Measurements from ENCODE around the gene CCDC57.
A peak's percentile ranks its signal among the peaks of the same experiment; 100 is the strongest.

Gene CCDC57

DNA sequence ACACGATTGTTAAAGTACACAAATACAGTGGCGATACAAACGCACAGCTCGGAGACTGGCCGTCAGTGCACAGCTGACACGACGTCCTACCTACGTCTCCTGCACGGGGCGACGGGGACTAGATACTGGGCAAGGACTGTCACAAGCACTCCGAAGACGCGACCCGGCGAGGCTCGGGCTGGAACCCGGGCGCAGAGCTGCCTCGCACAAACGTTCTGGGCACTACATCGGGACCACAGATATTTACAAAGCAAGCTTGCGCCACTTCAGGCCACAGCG, 30.0 kb upstream of the CCDC57 start:
- H3K9me3 Mint-ChIP-seq = no peaks in the 10 kb centered on the region
- peaks cover 49% of the 10 kb centered on the region for H3K4me1 Mint-ChIP-seq
- CTCF ChIA-PET = interaction anchor here (0.7 to 1.1 kb wide), 4 partner anchors 11 to 106 kb away, joined by 3 read pairs; no protein-coding TSS in a partner anchor
- H3K27me3 Mint-ChIP-seq = no peaks in the 10 kb centered on the region
- no peak for DNase-seq
- H3K36me3 Mint-ChIP-seq = peaks cover 46% of the 10 kb centered on the region
- H3K27ac Mint-ChIP-seq = peak overlapping the region; percentile 4
- H3K4me3 Mint-ChIP-seq = no peak overlapping the region

DNA sequence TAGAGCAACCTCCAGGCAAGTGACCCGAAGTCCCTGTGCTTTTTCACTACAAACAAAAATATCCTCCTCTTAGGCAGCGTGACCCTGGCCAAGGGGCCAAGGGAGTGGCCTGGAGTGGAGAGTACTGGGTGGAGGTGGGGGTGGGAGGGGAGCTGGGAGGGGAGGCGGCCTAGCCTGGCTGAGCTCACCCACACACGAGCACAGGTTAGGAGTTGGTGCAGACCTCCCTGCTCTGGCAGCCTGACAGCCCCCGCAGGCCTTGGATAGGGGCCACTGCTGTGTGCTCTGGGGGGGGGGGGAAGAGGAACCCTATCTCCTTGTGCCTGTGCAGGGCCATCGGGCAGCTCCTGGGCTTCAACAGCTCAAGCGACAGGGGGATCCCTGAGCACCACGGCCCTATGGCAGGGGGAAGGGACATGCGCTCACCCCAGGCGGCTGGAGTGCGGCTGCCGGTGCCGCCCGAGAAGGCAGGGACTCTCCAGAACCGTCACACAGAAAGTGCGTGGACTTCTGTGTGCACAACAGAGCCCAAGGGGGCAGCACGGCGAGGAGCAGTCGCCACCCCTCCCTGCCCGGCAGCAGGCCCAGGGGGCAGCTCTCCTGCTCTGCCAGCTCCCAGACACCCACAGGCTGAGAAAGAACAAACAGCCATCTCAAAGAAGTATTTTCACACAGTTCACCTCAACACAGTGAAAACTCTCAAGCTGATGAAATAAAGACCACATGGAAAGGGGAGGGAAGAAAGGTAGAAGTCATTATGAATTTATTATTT, 29.5 kb upstream of the CCDC57 start:
- H3K36me3 Mint-ChIP-seq = peaks cover 45% of the 10 kb centered on the region
- H3K27me3 Mint-ChIP-seq = no peaks in the 10 kb centered on the region
- peak overlapping the region; percentile 68 for H3K27ac Mint-ChIP-seq
- no peaks in the 10 kb centered on the region for H3K9me3 Mint-ChIP-seq
- H3K4me3 Mint-ChIP-seq = no peak overlapping the region
- CTCF ChIA-PET = interaction anchor here (0.7 to 1.1 kb wide), 4 partner anchors 10 to 106 kb away, joined by 3 read pairs; no protein-coding TSS in a partner anchor
- DNase-seq = no peak
- H3K4me1 Mint-ChIP-seq = peaks cover 50% of the 10 kb centered on the region

GRCh38 chr17:82241183-82241925, 28.7 kb upstream of the CCDC57 start:
- Mint-ChIP-seq H3K36me3 (peaks cover 42% of the 10 kb centered on the region), H3K4me3 (no peak overlapping the region)

GRCh38 chr17:82240506-82241182, 28.0 kb upstream of the CCDC57 start:
- no peak overlapping the region for H3K4me3 Mint-ChIP-seq
- peaks cover 41% of the 10 kb centered on the region for H3K36me3 Mint-ChIP-seq
- H3K27ac Mint-ChIP-seq = peak overlapping the region; percentile 83
- DNase-seq = peak; percentile 31
- CTCF ChIA-PET = interaction anchor here (0.7 to 0.9 kb wide), 2 partner anchors 109 to 210 kb away, joined by 3 read pairs; no protein-coding TSS in a partner anchor
- peaks cover 60% of the 10 kb centered on the region for H3K4me1 Mint-ChIP-seq
- H3K27me3 Mint-ChIP-seq = no peaks in the 10 kb centered on the region
- H3K9me3 Mint-ChIP-seq = no peaks in the 10 kb centered on the region

More at GRCh38 chr17:82241183-82241925, 28.7 kb upstream of the CCDC57 start:
- DNase-seq = peak; percentile 30
- Mint-ChIP-seq H3K4me1 (peaks cover 54% of the 10 kb centered on the region), H3K27ac (peak overlapping the region; percentile 83), H3K27me3 (no peaks in the 10 kb centered on the region), H3K9me3 (no peaks in the 10 kb centered on the region)
- CTCF ChIA-PET = interaction anchor here (0.7 to 0.9 kb wide), 2 partner anchors 108 to 211 kb away, joined by 3 read pairs; no protein-coding TSS in a partner anchor

GRCh38 chr17:82239926-82240505, 27.4 kb upstream of the CCDC57 start:
- Mint-ChIP-seq H3K27me3 (no peaks in the 10 kb centered on the region), H3K4me3 (no peak overlapping the region), H3K4me1 (peaks cover 66% of the 10 kb centered on the region), H3K27ac (peak overlapping the region; percentile 83), H3K36me3 (peaks cover 36% of the 10 kb centered on the region), H3K9me3 (no peaks in the 10 kb centered on the region)
- CTCF ChIA-PET = no interaction called here
- DNase-seq = no peak

GRCh38 chr17:82239401-82239925, 26.8 kb upstream of the CCDC57 start:
- peaks cover 66% of the 10 kb centered on the region for H3K4me1 Mint-ChIP-seq
- H3K36me3 Mint-ChIP-seq = peaks cover 30% of the 10 kb centered on the region
- H3K4me3 Mint-ChIP-seq = no peak overlapping the region
- CTCF ChIA-PET = interaction anchor here (1.1 kb wide), 1 partner anchor 209 kb away, joined by 6 read pairs; no protein-coding TSS in a partner anchor
- H3K27ac Mint-ChIP-seq = no peak overlapping the region
- no peaks in the 10 kb centered on the region for H3K9me3 Mint-ChIP-seq
- peak; percentile 20 for DNase-seq
- no peaks in the 10 kb centered on the region for H3K27me3 Mint-ChIP-seq

- H3K9me3 Mint-ChIP-seq = no peaks in the 10 kb centered on the region
- peaks cover 22% of the 10 kb centered on the region for H3K36me3 Mint-ChIP-seq
- peak overlapping the region; percentile 69 for H3K4me3 Mint-ChIP-seq
- CTCF ChIA-PET = interaction anchor here (1.1 to 1.4 kb wide), 3 partner anchors 9 to 208 kb away, joined by 4 to 7 read pairs (median 6); partner anchors contain the start of gene SLC16A3
- no peaks in the 10 kb centered on the region for H3K27me3 Mint-ChIP-seq
- H3K27ac Mint-ChIP-seq = peak overlapping the region; percentile 85
- DNase-seq = peak; percentile 88
- peaks cover 66% of the 10 kb centered on the region for H3K4me1 Mint-ChIP-seq
Measured at GRCh38 chr17:82238472-82239201, 26.0 kb upstream of the CCDC57 start.

DNA sequence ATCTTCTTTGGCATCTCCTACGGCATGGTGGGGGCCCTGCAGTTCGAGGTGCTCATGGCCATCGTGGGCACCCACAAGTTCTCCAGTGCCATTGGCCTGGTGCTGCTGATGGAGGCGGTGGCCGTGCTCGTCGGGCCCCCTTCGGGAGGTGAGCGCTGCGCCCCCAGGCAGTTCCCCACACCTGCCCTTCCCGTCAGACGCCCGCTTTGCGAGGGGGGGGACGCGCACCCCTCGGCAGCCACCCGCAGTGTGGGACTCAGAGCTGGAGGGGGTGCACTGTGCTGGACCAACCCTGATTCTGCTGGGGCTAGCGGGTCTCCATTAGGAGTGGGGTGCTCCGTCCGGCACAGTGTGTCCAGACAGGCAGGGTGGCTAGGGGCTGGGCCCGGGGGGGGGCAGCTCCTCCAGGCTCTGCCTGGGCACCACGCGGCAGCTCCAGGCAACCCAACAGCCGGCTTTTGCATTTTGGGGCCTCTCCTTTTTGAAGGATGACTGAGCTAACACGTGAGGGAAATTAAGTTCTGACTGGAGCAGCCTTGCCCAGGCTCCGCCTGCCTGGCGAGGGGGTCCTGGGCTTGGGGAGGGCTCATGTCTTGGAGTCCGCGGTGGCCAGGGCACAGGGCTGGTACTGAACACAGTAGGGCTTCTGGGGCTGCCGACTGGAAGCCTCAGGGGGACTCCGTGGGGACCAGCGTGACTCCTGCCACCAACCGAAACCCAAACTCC, 25.3 kb upstream of the CCDC57 start:
- no peaks in the 10 kb centered on the region for H3K27me3 Mint-ChIP-seq
- peak; percentile 34 for DNase-seq
- H3K4me1 Mint-ChIP-seq = peaks cover 69% of the 10 kb centered on the region
- peak overlapping the region; percentile 69 for H3K4me3 Mint-ChIP-seq
- peak overlapping the region; percentile 85 for H3K27ac Mint-ChIP-seq
- CTCF ChIA-PET = interaction anchor here (1.1 to 2.4 kb wide), 4 partner anchors 8 to 208 kb away, joined by 4 to 7 read pairs (median 6); partner anchors contain the start of gene SLC16A3
- peaks cover 25% of the 10 kb centered on the region for H3K36me3 Mint-ChIP-seq
- no peaks in the 10 kb centered on the region for H3K9me3 Mint-ChIP-seq

DNA sequence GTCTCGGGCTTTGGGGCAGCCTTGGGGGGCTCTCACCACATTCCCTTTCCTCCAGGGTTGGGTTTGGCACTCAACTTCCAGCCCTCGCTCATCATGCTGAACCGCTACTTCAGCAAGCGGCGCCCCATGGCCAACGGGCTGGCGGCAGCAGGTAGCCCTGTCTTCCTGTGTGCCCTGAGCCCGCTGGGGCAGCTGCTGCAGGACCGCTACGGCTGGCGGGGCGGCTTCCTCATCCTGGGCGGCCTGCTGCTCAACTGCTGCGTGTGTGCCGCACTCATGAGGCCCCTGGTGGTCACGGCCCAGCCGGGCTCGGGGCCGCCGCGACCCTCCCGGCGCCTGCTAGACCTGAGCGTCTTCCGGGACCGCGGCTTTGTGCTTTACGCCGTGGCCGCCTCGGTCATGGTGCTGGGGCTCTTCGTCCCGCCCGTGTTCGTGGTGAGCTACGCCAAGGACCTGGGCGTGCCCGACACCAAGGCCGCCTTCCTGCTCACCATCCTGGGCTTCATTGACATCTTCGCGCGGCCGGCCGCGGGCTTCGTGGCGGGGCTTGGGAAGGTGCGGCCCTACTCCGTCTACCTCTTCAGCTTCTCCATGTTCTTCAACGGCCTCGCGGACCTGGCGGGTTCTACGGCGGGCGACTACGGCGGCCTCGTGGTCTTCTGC, 24.6 kb upstream of the CCDC57 start:
- peaks cover 25% of the 10 kb centered on the region for H3K36me3 Mint-ChIP-seq
- H3K4me1 Mint-ChIP-seq = peaks cover 69% of the 10 kb centered on the region
- CTCF ChIA-PET = interaction anchor here (1.1 to 2.4 kb wide), 5 partner anchors 61 to 207 kb away, joined by 3 to 12 read pairs (median 5); partner anchors contain the start of gene CD7
- H3K27ac Mint-ChIP-seq = no peak overlapping the region
- peak; percentile 25 for DNase-seq
- peak overlapping the region; percentile 41 for H3K4me3 Mint-ChIP-seq
- H3K9me3 Mint-ChIP-seq = no peaks in the 10 kb centered on the region
- no peaks in the 10 kb centered on the region for H3K27me3 Mint-ChIP-seq

GRCh38 chr17:82236142-82236971, 23.7 kb upstream of the CCDC57 start:
- peak; percentile 79 for DNase-seq
- CTCF ChIA-PET = interaction anchor here (1.1 to 2.4 kb wide), 16 partner anchors 8 to 206 kb away, joined by 3 to 12 read pairs (median 4); partner anchors contain the start of genes CD7 and DCXR
- no peaks in the 10 kb centered on the region for H3K9me3 Mint-ChIP-seq
- peak overlapping the region; percentile 70 for H3K27ac Mint-ChIP-seq
- peaks cover 66% of the 10 kb centered on the region for H3K4me1 Mint-ChIP-seq
- peaks cover 25% of the 10 kb centered on the region for H3K36me3 Mint-ChIP-seq
- no peaks in the 10 kb centered on the region for H3K27me3 Mint-ChIP-seq
- no peak overlapping the region for H3K4me3 Mint-ChIP-seq

DNA sequence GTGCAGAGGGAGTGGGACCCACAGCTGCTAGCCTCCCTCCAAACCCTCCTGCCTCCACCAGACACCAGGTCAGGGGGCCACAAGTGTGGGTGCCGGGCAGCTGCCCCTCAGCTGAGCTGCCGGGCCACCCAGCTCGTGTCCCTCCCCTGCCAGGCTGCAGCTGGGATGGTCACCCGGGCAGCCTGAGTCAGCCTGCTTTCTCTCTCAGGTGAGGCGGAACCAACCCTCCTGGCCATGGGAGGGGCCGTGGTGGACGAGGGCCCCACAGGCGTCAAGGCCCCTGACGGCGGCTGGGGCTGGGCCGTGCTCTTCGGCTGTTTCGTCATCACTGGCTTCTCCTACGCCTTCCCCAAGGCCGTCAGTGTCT, 23.1 kb upstream of the CCDC57 start:
- Mint-ChIP-seq H3K36me3 (peaks cover 24% of the 10 kb centered on the region), H3K27me3 (no peaks in the 10 kb centered on the region), H3K4me3 (no peak overlapping the region), H3K9me3 (no peaks in the 10 kb centered on the region), H3K4me1 (peaks cover 60% of the 10 kb centered on the region), H3K27ac (peak overlapping the region; percentile 70)
- CTCF ChIA-PET = interaction anchor here (1.1 to 2.4 kb wide), 16 partner anchors 8 to 205 kb away, joined by 3 to 12 read pairs (median 4); partner anchors contain the start of genes CD7 and DCXR
- no peak for DNase-seq
